H54 (cell line): ENCODE results near the gene INPP4A.

Experiments
- DNase-seq: peaks from one replicate; pipeline ENCODE4 v3.0.0; 2011; ENCODE audit warnings: low spot score, mixed read lengths; ENCODE audit not compliant: insufficient read length
- FAIRE-seq: peaks from 3 replicates; lab custom pipeline; 2011; peaks lifted over from hg19 to GRCh38; lab: Jason Lieb, UNC
- POLR2A ChIP-seq: IDR thresholded peaks from 2 replicates; pipeline ENCODE4 v1.6.1; 2011; ENCODE audit warnings: low read depth, mild to moderate bottlenecking, low read length

The INPP4A gene

DNA sequence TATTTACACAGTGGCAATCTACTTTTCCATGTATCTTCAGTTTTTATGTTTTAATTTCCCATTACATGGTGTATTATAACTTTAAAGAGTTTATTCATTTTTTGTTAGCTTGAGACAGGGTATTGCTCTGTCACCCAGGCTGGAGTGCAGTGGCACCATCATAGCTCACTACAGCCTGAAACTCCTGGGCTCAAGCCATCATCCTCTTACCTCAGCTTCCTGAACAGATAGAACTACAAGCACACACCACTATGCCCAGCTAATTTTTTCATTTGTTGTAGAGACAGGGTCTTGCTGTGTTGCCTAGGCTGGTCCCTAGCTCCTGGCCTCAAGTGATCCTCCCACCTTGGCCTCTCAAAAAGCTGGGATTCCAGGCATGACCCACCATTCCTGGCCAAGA lies 96.8 kb downstream of the INPP4A start:
- TF ChIP-seq POLR2A: no peak
- DNase-seq (no peak), FAIRE-seq (no peak)

DNA sequence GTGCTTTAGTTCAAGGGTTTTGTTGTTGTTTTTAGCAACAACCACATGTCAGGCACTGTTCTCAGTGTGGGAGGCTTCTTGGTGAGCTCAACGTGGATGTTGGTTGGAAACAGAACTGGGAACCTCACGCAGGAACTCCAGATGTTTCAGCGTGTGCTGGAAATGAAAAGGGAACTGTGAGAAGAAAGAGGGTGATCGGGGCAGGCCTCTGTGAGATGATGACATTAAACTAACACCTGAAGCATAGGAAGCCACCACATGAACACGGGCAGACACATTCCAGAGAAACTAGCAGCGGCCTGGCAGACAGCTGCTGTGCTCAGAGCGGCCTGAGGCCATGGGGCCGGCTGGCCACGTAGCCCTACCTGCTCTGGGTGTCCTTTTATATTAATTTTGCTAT lies 97.2 kb downstream of the INPP4A start:
- DNase-seq (no peak), FAIRE-seq (no peak)
- TF ChIP-seq POLR2A: no peak

DNA sequence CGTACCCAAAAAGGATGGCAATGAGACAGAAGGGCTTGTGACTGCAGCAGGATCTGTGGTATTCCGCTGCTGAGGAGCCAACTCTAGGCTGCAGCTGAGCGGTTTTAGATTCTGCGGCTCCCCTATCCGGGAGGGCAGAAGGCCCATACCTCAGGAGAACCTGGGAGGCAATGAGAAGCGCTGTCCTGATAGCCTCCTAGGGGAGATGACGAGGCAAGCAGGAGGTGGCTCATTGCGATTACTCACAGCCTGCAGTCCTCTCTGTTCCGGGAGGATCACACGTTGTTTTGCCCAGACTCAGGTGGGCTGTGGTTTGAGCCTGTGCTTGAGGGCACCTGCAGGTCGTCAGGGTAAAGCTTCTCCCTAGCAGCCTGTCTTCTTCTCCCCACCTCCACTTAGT lies 98.6 kb downstream of the INPP4A start:
- DNase-seq (no peak), FAIRE-seq (no peak)
- TF ChIP-seq POLR2A: no peak

DNA sequence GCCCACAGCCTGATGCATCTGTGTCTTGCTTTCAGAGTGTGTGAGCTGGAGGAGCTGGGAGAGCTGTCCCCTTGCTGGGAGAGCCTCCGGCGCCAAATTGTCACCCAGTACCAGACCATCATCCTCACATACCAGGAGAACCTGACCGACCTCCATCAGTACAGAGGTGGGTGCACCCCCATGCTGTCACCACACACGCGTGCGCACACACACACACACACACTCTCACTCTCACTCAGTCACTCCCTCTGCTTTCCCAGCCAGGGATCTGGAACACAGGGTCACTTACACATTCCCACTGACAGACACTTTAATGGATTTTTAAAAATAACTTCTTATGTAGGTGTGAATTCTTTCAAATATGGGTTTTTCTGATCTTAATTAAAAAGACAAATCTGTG lies 99.2 kb downstream of the INPP4A start:
- TF ChIP-seq POLR2A: no peak
- DNase-seq (no peak), FAIRE-seq (no peak)

DNA sequence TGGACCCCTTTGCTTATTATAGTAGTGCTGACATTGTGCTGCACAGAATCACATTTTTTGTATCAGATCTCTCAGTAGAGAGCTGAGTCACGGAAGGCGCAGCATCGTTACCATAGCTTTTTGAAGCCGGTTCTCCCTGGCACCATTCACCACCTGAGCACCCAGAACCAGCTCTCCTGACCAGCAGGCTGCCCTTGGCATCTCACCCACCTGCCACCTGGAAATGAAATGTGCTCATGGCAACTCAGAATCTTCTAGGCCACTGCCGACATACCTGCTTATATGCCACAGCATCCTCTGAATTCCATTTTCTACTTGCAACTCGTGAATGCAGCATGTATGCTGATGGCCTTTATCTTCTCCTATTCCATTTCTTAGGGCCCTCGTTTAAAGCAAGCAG lies 100.9 kb downstream of the INPP4A start:
- no peak for TF ChIP-seq POLR2A
- no peak for FAIRE-seq

DNA sequence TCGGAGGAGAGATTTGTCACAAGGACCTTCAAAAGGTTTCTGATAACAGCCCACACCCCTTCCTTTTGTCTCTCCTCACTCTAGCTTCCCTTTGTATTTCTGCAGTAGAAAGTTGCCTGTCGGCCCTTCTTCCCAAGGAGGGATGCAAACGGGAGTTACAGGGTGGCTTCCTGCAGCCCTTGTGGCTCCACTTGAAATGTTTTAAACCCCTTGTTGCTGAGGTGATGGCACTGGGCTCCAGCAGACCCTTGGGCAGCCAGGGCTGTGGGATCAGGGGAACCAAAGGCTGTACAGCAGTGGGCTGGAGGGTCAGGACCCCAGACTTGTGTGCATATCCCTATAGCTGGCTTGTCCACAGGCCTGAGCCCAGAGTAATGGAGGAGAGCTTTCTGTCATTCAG lies 101.5 kb downstream of the INPP4A start:
- DNase-seq: no peak
- FAIRE-seq: no peak
- TF ChIP-seq POLR2A: no peak

More for the DNA sequence above, 100.9 kb downstream of the INPP4A start:
- no peak for DNase-seq

DNA sequence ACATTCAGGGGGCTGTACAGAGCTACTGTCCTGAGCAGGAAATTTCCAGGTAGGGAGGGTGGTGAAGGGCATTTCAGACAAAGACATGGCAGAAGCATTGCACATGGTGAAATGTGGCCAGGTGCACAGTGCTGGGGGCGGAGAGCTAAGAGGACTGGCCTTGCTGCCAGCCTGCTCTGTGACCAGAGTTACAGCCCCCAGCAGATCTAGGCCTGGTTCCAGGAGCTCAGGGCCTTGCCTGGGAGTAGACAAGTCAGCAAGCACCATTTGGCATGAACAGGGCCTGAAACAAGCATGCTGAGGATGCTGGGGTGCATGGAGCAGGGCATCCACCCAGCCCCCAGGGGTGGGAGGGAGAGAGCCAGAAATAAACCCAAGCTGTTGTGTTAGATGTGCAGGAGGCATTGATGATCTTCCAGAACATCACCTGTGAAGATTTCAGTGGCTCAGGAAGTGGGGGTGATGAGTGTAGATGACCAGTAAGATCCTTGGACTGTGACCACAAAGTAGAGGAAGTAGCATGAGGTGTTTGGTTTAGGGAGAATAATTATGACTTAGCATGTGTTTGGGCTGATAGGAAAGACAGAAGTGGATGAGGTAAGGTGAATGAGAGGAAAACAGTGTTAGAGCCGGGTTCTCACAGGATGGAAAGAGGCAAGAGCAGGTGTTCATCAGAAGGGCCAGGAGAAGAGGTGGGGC lies 102.6 kb downstream of the INPP4A start:
- no peak for TF ChIP-seq POLR2A
- DNase-seq: no peak
- no peak for FAIRE-seq

DNA sequence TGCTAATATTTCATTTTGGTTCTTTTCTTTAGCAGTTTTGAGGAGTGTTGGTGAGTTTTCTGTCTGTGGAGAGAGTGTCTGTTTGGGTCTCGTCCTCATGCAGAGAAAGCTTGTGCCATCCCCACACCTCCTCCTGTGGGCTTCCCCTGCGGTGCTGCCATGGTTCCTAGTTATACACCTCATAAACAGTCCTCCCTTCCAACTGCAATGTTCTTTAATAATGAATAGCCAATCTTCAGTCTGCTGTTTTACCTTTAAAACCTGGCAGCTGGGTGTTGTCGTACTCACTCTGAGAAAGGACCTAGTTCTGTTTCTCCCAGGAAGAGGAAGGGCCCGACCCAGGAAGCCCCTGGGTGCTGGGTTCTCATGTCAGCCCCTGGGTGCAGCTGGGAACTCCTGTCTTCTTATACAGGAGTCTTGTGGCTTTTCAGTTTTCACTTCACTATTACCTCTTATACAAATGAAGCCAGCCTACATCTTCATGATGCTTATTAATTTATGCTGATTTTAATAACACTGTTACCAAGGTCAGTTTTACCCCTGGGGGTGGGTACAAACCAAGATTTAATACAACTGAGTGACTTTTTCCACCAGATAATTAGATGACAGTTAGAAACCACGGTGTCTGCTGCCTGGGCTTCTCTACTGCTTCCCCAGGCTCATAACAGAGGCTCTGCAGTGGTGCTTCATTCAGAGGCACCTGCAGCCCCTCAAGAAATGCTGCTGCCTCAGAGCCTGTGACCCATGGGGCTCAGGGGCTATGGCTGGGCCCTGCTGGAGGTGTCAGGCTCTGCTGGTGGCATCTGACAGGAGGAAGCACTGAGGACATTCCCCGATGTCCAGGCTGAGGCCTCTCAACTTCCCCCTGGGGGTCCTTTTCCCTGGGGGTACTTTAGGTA lies 104.5 kb downstream of the INPP4A start:
- TF ChIP-seq POLR2A: no peak
- FAIRE-seq (no peak), DNase-seq (no peak)

DNA sequence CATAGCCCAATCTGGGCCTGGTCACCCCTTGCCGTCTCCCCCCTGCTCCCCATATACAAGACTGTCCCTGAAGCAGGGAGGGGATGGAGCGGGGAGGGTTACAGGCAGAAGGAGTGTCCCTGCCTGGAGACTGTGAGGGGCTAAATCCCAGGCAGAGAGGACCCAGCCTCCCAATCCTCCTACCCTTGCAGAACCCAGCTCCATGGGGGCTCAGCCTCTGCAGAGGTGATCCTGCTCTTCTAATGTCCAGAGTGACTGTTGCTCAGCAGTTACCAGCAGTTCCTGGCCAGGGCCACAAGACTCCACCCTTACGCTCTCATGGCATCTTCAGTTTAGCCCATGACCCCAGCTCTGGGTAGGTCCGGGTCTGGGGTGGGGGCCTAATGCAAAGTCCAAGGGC lies 105.5 kb downstream of the INPP4A start:
- FAIRE-seq: no peak
- no peak for TF ChIP-seq POLR2A
- DNase-seq: no peak

DNA sequence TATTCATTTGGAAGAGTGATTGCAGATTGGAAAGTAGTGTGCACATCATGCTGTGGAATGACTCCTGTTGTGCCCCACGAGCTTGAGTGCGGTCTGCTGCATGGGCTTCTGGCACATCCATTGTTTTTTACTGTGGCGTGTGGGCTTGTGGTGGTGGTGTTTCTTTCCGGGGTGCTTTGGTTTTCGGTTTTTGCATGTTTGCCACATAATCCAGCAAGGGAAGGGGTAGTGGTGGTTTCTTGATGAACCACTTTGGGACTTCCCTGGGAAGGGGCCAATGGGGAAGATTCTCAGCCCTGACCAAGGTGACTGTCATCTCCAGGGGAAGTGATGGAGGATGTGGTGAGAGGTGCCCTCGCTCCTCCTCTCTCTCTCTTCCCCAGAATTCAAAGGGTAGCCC lies 106.7 kb downstream of the INPP4A start:
- FAIRE-seq (no peak), DNase-seq (no peak)
- TF ChIP-seq POLR2A: no peak

DNA sequence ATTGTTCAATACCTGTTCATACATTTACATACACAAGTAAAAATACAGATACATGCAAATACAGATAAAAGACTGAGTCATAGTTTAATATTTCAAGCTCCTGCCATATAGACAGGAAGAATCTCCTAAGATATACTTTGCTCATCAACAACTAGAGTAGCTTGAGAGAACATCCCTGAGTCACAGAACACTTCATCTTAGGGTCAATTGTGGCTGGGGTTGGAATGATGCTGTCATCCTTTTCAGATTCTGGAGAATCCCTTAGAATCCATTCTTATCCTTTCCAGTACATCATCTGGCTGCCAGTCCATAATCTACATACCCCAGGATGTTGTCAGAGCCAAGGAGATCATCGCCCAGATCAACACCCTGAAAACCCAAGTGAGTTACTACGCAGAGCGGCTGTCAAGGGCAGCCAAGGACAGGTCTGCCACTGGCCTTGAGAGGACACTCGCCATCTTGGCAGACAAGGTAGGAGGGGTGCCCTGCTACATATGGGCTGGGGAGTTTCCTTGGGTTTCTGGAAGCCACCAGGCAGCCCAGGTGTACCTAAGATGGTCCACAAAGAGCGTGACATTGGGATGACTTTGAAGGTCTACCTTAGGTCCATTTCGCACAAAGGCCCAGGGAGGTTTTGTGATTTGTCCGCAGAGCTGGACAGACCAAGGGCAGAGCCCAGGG lies 108.0 kb downstream of the INPP4A start:
- FAIRE-seq: no peak
- TF ChIP-seq POLR2A: no peak
- no peak for DNase-seq

DNA sequence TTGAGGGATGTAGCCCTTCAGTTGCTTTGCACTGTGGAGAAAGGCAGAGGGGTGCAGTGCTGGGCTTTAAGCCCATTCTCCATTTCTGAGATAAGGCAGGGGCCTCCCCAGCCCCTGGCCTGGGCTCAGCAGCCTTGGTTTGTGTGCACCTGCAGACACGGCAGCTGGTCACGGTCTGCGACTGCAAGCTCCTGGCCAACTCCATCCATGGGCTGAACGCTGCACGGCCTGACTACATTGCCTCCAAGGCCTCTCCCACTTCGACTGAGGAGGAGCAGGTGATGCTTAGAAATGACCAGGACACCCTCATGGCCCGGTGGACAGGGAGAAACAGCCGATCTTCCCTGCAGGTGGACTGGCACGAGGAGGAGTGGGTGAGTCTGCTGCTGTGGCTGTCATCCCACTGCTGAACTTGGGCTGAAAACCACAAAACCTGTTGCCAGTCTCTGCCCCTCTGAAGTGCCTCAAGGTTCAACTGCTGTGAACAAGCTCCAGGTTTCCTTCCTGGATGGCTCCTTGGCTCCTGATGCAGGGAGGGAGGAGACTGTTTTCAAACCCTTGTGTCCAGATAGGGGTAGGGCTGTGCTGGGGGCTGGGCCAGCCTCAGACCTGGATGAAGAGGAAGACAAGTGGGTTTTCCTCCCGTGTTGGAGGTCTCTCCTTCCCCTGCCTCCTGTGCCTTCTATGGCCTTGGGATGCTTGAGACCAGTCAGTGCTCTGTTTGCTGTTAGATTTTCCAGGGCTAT lies 109.6 kb downstream of the INPP4A start:
- no peak for FAIRE-seq
- DNase-seq: no peak
- no peak for TF ChIP-seq POLR2A

DNA sequence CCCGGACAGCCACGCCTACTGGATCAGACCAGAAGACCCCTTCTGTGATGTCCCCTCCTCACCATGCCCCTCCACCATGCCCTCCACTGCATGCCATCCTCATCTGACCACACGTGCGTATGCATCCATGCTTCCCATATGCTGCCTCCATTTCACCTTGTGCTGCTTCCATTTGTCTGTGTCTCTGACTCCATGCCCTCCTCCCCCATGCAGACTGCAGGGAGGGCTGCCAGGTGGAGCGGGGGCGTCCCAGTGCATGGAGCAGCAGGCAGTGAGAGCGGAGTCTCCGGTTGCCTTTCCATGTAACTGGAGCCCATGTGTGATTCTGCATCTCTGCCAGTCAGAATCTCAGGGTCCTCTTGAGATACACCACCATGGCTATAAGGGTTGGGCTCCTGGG lies 111.0 kb downstream of the INPP4A start:
- DNase-seq (no peak), FAIRE-seq (no peak)
- TF ChIP-seq POLR2A: no peak
